WTC11 (cell line): ENCODE results near the gene SLC9B1. TPM values are rescaled to one million over a fixed set of nuclear protein-coding genes. Genes with fewer than 3 reads are reported as not detected.
"Not testable (repeated sequence)": the region's sequence is repeated elsewhere in the genome, so short reads cannot be mapped to it uniquely, and the experiment has no call there.

Source experiments
- ATAC-seq: fragments of 200-7000 bp; cut with Tn5 transposase; 2 replicates; pipeline ENCODE4 v1.10.0; 2021; ENCODE audit warnings: mild to moderate bottlenecking, moderate library complexity
- CTCF ChIA-PET: fragments of 300-600 bp; sonication (Branson Sonifier 250); formaldehyde crosslinking; loops from one replicate; lab custom pipeline; 2021; ENCODE audit warnings: antibody characterized with exemption; lab: Charles Lee
- POLR2A ChIA-PET: fragments of 350-600 bp; sonication (Branson Sonifier 250); formaldehyde crosslinking; loops from one replicate; lab custom pipeline; 2021; ENCODE audit warnings: antibody characterized with exemption; lab: Charles Lee
- DNase-seq: peaks from one replicate; pipeline ENCODE4 v3.0.0; 2021; ENCODE audit warnings: low spot score
- H3K27ac Mint-ChIP-seq: 2 replicates; pipeline ENCODE4 v1.8.0; 2021; ENCODE audit warnings: mixed read lengths
- H3K27me3 Mint-ChIP-seq: 2 replicates; pipeline ENCODE4 v1.8.0; 2021; ENCODE audit warnings: low read depth, mild to moderate bottlenecking, moderate library complexity, mixed read lengths
- H3K36me3 Mint-ChIP-seq: 2 replicates; pipeline ENCODE4 v1.8.0; 2021; ENCODE audit warnings: mixed read lengths
- H3K4me1 Mint-ChIP-seq: 2 replicates; pipeline ENCODE4 v1.8.0; 2022; ENCODE audit warnings: mixed read lengths
- H3K4me3 Mint-ChIP-seq: 2 replicates; pipeline ENCODE4 v1.8.0; 2021; ENCODE audit warnings: mild to moderate bottlenecking, moderate library complexity, mixed read lengths
- H3K9me3 Mint-ChIP-seq: 2 replicates; pipeline ENCODE4 v1.8.0; 2021; ENCODE audit warnings: mixed read lengths
- CBFB ChIP-seq: sonication (generic); formaldehyde crosslinking; IDR thresholded peaks from 2 replicates; pipeline ENCODE4 v1.8.1; 2022; ENCODE audit warnings: mild to moderate bottlenecking, low read depth, missing genetic modification reagents
- CREB1 ChIP-seq: sonication (generic); formaldehyde crosslinking; IDR thresholded peaks from 2 replicates; pipeline ENCODE4 v1.8.0; 2023; ENCODE audit warnings: mild to moderate bottlenecking, missing genetic modification reagents
- ESRRA ChIP-seq: sonication (generic); formaldehyde crosslinking; IDR thresholded peaks from 2 replicates; pipeline ENCODE4 v1.8.1; 2022; ENCODE audit warnings: mild to moderate bottlenecking, missing genetic modification reagents, borderline replicate concordance
- ETV6 ChIP-seq: sonication (generic); formaldehyde crosslinking; IDR thresholded peaks from 2 replicates; pipeline ENCODE4 v1.8.1; 2022; ENCODE audit warnings: mild to moderate bottlenecking, missing genetic modification reagents
- IRF2 ChIP-seq: sonication (generic); formaldehyde crosslinking; IDR thresholded peaks from 2 replicates; pipeline ENCODE4 v1.8.0; 2022; ENCODE audit warnings: low read depth, missing genetic modification reagents, borderline replicate concordance
- NFYB ChIP-seq: sonication (generic); formaldehyde crosslinking; conservative IDR thresholded peaks from 2 replicates; pipeline ENCODE4 v1.8.0; 2022; ENCODE audit warnings: low read depth, missing genetic modification reagents
- NR3C1 ChIP-seq: sonication (generic); formaldehyde crosslinking; conservative IDR thresholded peaks from 2 replicates; pipeline ENCODE4 v1.8.1; 2023; ENCODE audit warnings: low read depth, mild to moderate bottlenecking, missing genetic modification reagents
- ZNF263 ChIP-seq: sonication (generic); formaldehyde crosslinking; IDR thresholded peaks from 2 replicates; pipeline ENCODE4 v1.8.1; 2022; ENCODE audit warnings: low read depth, mild to moderate bottlenecking, moderate library complexity, missing genetic modification reagents
- total RNA-seq: library from RNA; stranded (reverse); gene quantifications from 3 replicates; pipeline ENCODE4 v1.2.3, GENCODE V29; 2021
- TF ChIP-seq, protein P1 (sequence below): sonication (generic); formaldehyde crosslinking; conservative IDR thresholded peaks from 2 replicates; pipeline ENCODE4 v1.8.1; 2022; ENCODE audit warnings: mild to moderate bottlenecking, missing genetic modification reagents
- TF ChIP-seq, protein P2 (sequence below): sonication (generic); formaldehyde crosslinking; IDR thresholded peaks from 2 replicates; pipeline ENCODE4 v1.8.0; 2023; ENCODE audit warnings: missing genetic modification reagents, mild to moderate bottlenecking, borderline replicate concordance
- TF ChIP-seq, protein P3 (sequence below): sonication (generic); formaldehyde crosslinking; IDR thresholded peaks from 2 replicates; pipeline ENCODE4 v1.8.0; 2022; ENCODE audit warnings: mild to moderate bottlenecking, missing genetic modification reagents
- TF ChIP-seq, protein P4 (sequence below): sonication (generic); formaldehyde crosslinking; IDR thresholded peaks from 2 replicates; pipeline ENCODE4 v1.8.0; 2023; ENCODE audit warnings: mild to moderate bottlenecking, missing genetic modification reagents
- TF ChIP-seq, protein P5 (sequence below): fragments of 250-450 bp; sonication (Bioruptor Pico); conservative IDR thresholded peaks from 2 replicates; pipeline ENCODE4 v1.9.0; 2021; ENCODE audit warnings: mild to moderate bottlenecking

SLC9B1 gene
- total RNA-seq, 1 experiment from 2014 or later: 0.59 TPM

DNA sequence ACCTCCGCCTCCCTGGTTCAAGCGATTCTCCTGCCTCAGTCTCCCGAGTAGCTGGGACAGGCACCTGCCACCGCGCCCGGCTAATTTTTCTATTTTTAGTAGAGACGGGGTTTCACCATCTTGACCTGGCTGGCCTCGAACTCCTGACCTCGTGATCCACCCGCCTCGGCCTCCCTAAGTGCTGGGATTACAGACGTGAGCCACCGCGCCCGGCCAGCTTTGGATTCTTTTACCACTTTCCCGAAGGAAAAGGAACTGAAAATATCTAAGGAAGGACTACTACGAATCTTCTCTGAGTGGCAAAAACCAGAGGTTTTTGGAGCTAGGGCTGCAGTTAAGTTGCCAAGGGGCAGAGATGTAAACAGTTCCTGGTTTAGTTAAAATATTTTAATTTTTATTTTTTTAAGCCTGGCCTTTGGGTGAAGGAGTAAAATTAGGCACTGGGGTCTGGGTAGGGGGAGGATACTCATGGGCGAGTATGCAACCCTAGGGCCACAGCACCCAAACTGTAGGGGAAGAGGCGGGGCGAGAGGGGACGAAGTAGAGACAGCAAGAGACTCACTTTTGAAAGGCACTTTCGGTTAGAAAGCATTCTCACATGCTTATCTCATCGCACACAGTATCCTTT lies 151.2 kb downstream of the SLC9B1 start (continued):
- TF ChIP-seq ESRRA (no peak), IRF2 (CRISPR knock-in tag) (no peak)

DNA sequence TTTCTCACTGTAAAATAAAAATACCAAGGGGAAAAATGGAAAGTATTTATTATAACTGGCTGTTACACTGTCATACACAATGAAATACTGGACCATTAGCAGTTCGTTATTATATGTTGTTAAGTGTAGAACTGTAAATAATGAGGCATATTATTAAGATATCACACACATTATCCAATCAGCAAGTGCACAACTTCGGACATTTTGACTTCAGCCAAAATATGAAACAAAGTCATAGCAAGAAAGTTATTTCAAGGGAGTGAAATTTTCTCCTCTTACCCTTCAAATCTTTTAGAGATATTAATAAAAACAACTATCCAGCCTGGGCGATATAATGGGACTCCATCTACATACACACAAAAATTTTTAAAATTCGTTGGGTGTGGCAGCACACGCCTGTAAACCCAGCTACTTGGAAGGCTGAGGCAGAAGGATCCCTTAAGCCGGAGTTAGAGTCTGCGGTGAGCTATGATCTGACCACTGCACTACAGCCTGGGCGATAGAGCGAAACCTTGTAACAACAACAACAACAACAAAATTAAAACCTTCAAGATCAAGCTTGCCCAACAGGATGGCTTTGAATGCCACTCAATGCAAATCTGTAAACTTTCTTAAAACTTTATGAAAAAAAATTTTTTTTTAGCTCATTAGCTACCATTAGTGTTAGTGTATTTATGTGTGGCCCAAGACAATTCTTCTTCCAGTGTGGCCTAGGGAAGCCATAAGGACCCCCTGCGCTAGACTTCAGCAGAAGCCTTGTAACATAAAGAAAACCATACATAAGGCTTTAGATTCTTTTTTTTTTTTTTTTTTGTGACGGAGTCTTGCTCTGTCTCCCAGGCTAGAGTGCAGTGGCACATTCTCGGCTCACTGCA lies 152.0 kb downstream of the SLC9B1 start:
- Mint-ChIP-seq H3K27me3 (no peaks in the 10 kb centered on the region), H3K9me3 (peaks cover 3% of the 10 kb centered on the region; the same call in 1 of the 2 replicates), H3K4me1 (peaks cover 48% of the 10 kb centered on the region), H3K36me3 (peaks cover 8% of the 10 kb centered on the region; the same call in 1 of the 2 replicates), H3K27ac (peak overlapping the region; percentile 69), H3K4me3 (peak overlapping the region; percentile 81)
- POLR2A ChIA-PET: interaction anchor here (0.6 to 2.9 kb wide), 2 partner anchors 39 to 101 kb away, joined by 6 to 113 read pairs; partner anchors contain the start of gene UBE2D3
- DNase-seq (no peak), ATAC-seq (no peak)
- CTCF ChIA-PET: interaction anchor here (1.2 kb wide), 1 partner anchor 40 kb away, joined by 4 read pairs; the partner anchor contains the start of gene UBE2D3
- no peak for TF ChIP-seq CBFB (CRISPR knock-in tag)
- TF ChIP-seq, protein P1, sequence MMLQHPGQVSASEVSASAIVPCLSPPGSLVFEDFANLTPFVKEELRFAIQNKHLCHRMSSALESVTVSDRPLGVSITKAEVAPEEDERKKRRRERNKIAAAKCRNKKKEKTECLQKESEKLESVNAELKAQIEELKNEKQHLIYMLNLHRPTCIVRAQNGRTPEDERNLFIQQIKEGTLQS (CRISPR knock-in tag): no peak
- no peak for TF ChIP-seq ETV6 (CRISPR knock-in tag)
- TF ChIP-seq NFYB (CRISPR knock-in tag): no peak
- TF ChIP-seq, protein P2, sequence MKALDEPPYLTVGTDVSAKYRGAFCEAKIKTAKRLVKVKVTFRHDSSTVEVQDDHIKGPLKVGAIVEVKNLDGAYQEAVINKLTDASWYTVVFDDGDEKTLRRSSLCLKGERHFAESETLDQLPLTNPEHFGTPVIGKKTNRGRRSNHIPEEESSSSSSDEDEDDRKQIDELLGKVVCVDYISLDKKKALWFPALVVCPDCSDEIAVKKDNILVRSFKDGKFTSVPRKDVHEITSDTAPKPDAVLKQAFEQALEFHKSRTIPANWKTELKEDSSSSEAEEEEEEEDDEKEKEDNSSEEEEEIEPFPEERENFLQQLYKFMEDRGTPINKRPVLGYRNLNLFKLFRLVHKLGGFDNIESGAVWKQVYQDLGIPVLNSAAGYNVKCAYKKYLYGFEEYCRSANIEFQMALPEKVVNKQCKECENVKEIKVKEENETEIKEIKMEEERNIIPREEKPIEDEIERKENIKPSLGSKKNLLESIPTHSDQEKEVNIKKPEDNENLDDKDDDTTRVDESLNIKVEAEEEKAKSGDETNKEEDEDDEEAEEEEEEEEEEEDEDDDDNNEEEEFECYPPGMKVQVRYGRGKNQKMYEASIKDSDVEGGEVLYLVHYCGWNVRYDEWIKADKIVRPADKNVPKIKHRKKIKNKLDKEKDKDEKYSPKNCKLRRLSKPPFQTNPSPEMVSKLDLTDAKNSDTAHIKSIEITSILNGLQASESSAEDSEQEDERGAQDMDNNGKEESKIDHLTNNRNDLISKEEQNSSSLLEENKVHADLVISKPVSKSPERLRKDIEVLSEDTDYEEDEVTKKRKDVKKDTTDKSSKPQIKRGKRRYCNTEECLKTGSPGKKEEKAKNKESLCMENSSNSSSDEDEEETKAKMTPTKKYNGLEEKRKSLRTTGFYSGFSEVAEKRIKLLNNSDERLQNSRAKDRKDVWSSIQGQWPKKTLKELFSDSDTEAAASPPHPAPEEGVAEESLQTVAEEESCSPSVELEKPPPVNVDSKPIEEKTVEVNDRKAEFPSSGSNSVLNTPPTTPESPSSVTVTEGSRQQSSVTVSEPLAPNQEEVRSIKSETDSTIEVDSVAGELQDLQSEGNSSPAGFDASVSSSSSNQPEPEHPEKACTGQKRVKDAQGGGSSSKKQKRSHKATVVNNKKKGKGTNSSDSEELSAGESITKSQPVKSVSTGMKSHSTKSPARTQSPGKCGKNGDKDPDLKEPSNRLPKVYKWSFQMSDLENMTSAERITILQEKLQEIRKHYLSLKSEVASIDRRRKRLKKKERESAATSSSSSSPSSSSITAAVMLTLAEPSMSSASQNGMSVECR (CRISPR knock-in tag): no peak
- TF ChIP-seq, protein P3, sequence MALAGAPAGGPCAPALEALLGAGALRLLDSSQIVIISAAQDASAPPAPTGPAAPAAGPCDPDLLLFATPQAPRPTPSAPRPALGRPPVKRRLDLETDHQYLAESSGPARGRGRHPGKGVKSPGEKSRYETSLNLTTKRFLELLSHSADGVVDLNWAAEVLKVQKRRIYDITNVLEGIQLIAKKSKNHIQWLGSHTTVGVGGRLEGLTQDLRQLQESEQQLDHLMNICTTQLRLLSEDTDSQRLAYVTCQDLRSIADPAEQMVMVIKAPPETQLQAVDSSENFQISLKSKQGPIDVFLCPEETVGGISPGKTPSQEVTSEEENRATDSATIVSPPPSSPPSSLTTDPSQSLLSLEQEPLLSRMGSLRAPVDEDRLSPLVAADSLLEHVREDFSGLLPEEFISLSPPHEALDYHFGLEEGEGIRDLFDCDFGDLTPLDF (CRISPR knock-in tag): no peak
- TF ChIP-seq CREB1 (CRISPR knock-in tag): no peak

DNA sequence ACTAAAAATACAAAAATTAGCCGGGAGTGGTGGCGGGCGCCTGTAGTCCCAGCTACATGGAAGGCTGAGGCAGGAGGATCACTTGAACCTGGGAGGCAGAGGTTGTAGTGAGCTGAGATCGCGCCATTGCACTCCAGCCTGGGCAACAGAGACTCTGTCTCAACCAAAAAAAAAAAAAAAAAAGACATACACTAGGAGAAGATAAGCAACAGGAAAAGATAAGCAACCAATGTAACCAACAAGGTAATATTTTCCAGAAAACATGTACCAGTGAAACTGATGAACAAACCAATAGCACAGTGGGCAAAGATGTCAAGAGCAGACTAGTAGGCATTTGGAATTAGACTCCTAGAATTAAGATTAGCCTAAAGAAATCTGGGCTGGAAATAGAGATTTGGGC lies 154.2 kb downstream of the SLC9B1 start:
- not testable (repeated sequence) for H3K4me3 Mint-ChIP-seq, H3K27ac Mint-ChIP-seq
- peaks cover 35% of the 10 kb centered on the region for H3K4me1 Mint-ChIP-seq

DNA sequence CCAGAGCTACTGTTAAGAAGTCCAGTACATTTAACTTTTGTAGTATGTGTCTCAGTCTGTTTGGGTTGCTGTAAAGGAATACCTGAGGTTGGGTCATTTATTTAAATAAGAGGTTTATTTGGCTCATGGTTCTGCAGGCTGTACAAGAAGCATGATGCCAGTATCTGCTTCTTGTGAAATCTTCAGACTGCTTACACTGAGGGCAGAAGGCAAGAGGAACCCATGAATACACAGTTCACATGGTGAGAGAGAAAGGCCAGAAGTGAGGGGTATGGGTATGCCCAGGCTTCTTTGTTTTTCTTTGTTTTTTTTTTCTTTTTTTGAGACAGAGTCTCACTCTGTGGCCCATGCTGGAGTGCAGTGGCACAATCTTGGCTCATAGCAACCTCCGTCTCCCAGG lies 156.8 kb downstream of the SLC9B1 start:
- DNase-seq (no peak), ATAC-seq (no peak)
- TF ChIP-seq, protein P4, sequence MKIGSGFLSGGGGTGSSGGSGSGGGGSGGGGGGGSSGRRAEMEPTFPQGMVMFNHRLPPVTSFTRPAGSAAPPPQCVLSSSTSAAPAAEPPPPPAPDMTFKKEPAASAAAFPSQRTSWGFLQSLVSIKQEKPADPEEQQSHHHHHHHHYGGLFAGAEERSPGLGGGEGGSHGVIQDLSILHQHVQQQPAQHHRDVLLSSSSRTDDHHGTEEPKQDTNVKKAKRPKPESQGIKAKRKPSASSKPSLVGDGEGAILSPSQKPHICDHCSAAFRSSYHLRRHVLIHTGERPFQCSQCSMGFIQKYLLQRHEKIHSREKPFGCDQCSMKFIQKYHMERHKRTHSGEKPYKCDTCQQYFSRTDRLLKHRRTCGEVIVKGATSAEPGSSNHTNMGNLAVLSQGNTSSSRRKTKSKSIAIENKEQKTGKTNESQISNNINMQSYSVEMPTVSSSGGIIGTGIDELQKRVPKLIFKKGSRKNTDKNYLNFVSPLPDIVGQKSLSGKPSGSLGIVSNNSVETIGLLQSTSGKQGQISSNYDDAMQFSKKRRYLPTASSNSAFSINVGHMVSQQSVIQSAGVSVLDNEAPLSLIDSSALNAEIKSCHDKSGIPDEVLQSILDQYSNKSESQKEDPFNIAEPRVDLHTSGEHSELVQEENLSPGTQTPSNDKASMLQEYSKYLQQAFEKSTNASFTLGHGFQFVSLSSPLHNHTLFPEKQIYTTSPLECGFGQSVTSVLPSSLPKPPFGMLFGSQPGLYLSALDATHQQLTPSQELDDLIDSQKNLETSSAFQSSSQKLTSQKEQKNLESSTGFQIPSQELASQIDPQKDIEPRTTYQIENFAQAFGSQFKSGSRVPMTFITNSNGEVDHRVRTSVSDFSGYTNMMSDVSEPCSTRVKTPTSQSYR (CRISPR knock-in tag): no peak
- TF ChIP-seq ZNF263 (no peak), NR3C1 (CRISPR knock-in tag) (no peak)
- TF ChIP-seq, protein P5, sequence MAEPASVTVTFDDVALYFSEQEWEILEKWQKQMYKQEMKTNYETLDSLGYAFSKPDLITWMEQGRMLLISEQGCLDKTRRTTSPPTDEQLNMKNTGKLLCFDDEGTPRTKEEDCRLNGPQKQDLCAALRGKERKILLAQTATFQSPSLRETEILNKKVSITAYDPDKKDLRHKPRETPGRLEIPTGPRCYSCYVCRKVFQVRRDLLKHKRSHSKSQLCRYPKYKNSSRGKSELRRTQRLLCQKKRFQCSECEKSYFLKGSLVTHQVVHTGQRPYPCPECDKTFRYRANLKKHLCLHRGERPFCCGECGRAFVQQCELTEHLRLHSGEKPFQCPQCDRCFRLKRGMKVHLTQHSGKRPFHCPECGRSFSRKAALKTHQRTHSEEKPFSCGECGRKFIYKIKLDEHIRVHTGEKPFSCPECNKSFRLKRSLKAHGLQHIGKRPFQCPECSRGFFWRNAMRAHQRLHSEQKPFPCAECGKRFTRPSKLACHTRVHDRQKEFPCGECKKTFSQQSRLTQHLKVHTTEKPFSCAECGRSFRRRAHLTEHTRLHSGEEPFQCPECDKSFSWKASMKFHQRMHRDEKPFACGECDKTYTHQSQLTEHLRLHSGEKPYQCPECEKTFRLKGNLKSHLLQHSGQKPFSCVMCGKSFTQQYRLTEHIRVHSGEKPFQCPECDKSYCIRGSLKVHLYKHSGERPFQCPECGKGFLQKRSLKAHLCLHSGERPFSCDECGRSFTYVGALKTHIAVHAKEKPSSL (CRISPR knock-in tag): no peak

More for the DNA sequence above, 154.2 kb downstream of the SLC9B1 start:
- POLR2A ChIA-PET: interaction anchor here (0.7 kb wide), 1 partner anchor 37 kb away, joined by 5 read pairs; no protein-coding TSS in a partner anchor
- DNase-seq, H3K27me3 Mint-ChIP-seq, CTCF ChIA-PET, ATAC-seq, H3K9me3 Mint-ChIP-seq: not testable (repeated sequence)
- peaks cover 11% of the 10 kb centered on the region for H3K36me3 Mint-ChIP-seq

More for the DNA sequence above, 156.8 kb downstream of the SLC9B1 start:
- CTCF ChIA-PET: no interaction called here
- Mint-ChIP-seq H3K27me3 (no peaks in the 10 kb centered on the region), H3K36me3 (peaks cover 28% of the 10 kb centered on the region), H3K4me3 (no peak overlapping the region), H3K4me1 (peaks cover 21% of the 10 kb centered on the region), H3K9me3 (peaks cover 27% of the 10 kb centered on the region), H3K27ac (no peak overlapping the region)
- POLR2A ChIA-PET: no interaction called here
